IPS-20b (cell line): ENCODE results near the gene DAB1.

Source experiments
- H3K27ac ChIP-seq: one replicate; pipeline ENCODE4 v1.5.1; 2013; ENCODE audit warnings: low read length
- H3K27me3 ChIP-seq: 2 replicates; pipeline ENCODE4 v1.6.1; 2013; ENCODE audit warnings: mild to moderate bottlenecking, low read length, inconsistent platforms; ENCODE audit not compliant: insufficient read depth
- H3K36me3 ChIP-seq: 2 replicates; pipeline ENCODE4 v1.6.1; 2013; ENCODE audit warnings: low read depth, mild to moderate bottlenecking, inconsistent platforms, low read length, moderate library complexity; ENCODE audit not compliant: insufficient read depth
- H3K4me1 ChIP-seq: 2 replicates; pipeline ENCODE4 v1.6.1; 2013; ENCODE audit warnings: mild to moderate bottlenecking, control low read depth, inconsistent platforms, low read length, moderate library complexity; ENCODE audit not compliant: insufficient read depth
- H3K4me3 ChIP-seq: 2 replicates; pipeline ENCODE4 v1.5.1; 2013; ENCODE audit warnings: mild to moderate bottlenecking, low read length, inconsistent platforms
- H3K9ac ChIP-seq: 2 replicates; pipeline ENCODE4 v1.6.1; 2013; ENCODE audit warnings: low read depth, mild to moderate bottlenecking, inconsistent platforms, low read length, moderate library complexity
- H3K9me3 ChIP-seq: 2 replicates; pipeline ENCODE4 v1.6.1; 2013; ENCODE audit warnings: mild to moderate bottlenecking, low read depth, low read length, inconsistent platforms; ENCODE audit not compliant: insufficient read depth

The DAB1 gene

GRCh38 chr1:57311411-57311810, 112.4 kb downstream of the DAB1 start:
- Histone ChIP-seq H3K27ac (no peak overlapping the region), H3K4me1 (no peaks in the 10 kb centered on the region), H3K27me3 (no peaks in the 10 kb centered on the region), H3K9me3 (no peaks in the 10 kb centered on the region), H3K9ac (no peak overlapping the region), H3K36me3 (no peaks in the 10 kb centered on the region), H3K4me3 (no peak overlapping the region)

DNA sequence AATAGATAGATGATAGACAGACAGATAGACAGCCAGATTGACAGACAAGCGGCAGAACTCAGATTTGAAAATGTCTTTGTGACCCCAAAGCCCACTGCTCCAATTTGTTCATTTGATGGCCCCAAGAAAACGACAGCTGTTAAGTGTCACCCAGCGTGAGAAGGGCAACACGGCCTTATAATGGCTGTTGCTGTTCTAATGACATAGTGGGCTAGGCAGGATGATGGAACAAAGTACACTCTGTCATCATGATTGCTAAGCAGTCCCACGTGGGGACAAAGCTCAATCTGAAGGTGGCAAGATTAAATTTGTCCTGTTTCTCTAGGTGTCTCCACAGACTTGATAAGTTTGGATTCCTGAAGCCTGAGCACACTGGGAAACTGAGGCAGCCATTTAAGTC, 112.9 kb downstream of the DAB1 start:
- H3K27me3 ChIP-seq, result no peaks in the 10 kb centered on the region
- no peaks in the 10 kb centered on the region for H3K4me1 ChIP-seq
- no peak overlapping the region for H3K27ac ChIP-seq

DNA sequence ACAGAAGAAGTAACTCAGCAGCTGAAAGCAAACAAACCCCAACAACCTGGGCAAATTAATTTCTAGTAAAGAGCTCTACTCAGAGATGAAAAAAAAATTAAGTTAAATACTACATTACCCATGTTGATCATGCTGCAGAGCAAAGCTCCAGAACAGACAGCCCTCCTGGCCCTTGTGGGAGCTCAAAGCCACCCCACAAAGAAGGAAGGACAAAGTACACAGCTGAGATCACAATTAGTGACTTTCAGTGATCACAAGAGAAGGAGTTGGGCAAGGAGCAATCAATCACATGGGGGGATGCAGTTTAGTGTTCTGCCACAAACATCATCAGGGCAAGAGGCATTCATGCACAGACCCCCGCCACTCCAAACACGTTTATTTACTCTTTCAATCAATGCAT, 114.2 kb downstream of the DAB1 start:
- no peaks in the 10 kb centered on the region for H3K36me3 ChIP-seq
- no peaks in the 10 kb centered on the region for H3K9me3 ChIP-seq
- no peak overlapping the region for H3K9ac ChIP-seq
- H3K4me3 ChIP-seq, result no peak overlapping the region
- no peaks in the 10 kb centered on the region for H3K27me3 ChIP-seq
- no peak overlapping the region for H3K27ac ChIP-seq
- H3K4me1 ChIP-seq, result peaks cover under 1% of the 10 kb centered on the region; the same call in 1 of the 2 replicates

More for the DNA sequence above, 112.9 kb downstream of the DAB1 start:
- H3K9me3 ChIP-seq, result no peaks in the 10 kb centered on the region
- H3K4me3 ChIP-seq, result no peak overlapping the region
- no peak overlapping the region for H3K9ac ChIP-seq
- no peaks in the 10 kb centered on the region for H3K36me3 ChIP-seq

DNA sequence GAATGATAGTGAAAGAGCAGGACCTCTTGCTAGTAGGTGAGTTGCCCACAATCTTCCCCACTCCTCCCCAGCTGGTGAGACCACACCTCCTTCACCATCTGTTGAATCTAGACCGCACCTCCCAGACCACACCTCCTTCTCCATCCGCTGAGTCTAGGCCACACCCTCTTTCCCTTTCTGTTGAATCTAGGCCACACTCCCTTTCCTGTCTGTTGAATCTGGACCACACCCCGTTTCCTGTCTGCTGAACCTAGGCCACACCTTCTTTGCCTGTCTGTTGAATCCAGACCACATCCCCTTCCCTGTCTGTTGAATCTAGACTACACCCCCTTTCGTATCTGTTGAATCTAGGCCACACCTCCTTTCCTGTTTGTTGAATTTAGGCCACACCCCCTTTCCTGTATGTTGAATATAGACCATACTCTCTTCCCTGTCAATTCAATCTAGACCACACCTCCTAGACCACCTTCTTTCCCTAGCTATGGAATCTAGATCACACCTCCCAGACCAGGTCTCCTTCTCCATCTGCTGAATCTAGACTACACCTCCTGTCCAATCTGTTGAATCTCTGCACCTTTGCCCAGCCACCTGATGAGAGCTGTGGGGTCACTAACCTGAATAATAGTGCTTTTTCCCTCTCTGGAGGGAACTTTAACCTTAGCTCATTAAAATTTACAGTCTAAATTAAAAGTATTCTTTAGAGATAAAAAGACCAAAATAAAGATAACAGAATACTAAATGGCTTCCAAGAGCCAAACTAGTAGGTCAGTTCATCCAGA, 116.3 kb downstream of the DAB1 start:
- H3K36me3 ChIP-seq, result no peaks in the 10 kb centered on the region
- no peak overlapping the region for H3K27ac ChIP-seq
- H3K9me3 ChIP-seq, result no peaks in the 10 kb centered on the region
- no peak overlapping the region for H3K4me3 ChIP-seq
- H3K4me1 ChIP-seq, result peaks cover 13% of the 10 kb centered on the region; the same call in 1 of the 2 replicates
- H3K9ac ChIP-seq, result no peak overlapping the region
- no peaks in the 10 kb centered on the region for H3K27me3 ChIP-seq

DNA sequence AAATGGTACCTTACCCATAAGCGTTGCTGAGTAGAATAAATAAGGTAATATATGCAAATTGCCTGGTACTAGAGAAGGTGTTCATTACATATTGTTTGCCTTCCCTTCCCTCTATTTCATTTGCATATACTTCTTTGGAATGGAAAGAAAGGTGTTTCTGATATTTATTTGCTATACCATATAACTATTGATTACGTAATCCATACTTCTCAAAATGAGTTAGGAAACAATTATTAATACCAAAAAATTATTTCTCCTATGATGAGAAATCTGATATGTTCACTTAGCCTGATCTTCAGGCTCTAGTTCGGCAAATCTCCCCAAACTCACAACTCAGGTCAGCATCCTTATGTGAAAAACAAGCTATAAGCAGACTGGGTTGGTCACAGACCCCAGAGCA, 119.3 kb downstream of the DAB1 start:
- H3K9me3 ChIP-seq, result no peaks in the 10 kb centered on the region
- H3K27me3 ChIP-seq, result no peaks in the 10 kb centered on the region
- H3K36me3 ChIP-seq, result no peaks in the 10 kb centered on the region
- H3K27ac ChIP-seq, result no peak overlapping the region
- H3K4me3 ChIP-seq, result no peak overlapping the region
- H3K4me1 ChIP-seq, result peaks cover 17% of the 10 kb centered on the region; the same call in 1 of the 2 replicates
- H3K9ac ChIP-seq, result no peak overlapping the region

GRCh38 chr1:57302812-57303596, 120.9 kb downstream of the DAB1 start:
- Histone ChIP-seq H3K9ac (no peak overlapping the region), H3K27ac (no peak overlapping the region), H3K27me3 (no peaks in the 10 kb centered on the region), H3K4me1 (peaks cover 17% of the 10 kb centered on the region; the same call in 1 of the 2 replicates), H3K36me3 (no peaks in the 10 kb centered on the region), H3K9me3 (no peaks in the 10 kb centered on the region), H3K4me3 (no peak overlapping the region)

GRCh38 chr1:57300186-57300585, 123.7 kb downstream of the DAB1 start:
- Histone ChIP-seq H3K36me3 (no peaks in the 10 kb centered on the region), H3K4me1 (peaks cover 17% of the 10 kb centered on the region; the same call in 1 of the 2 replicates), H3K27me3 (no peaks in the 10 kb centered on the region), H3K27ac (no peak overlapping the region), H3K9ac (no peak overlapping the region), H3K4me3 (no peak overlapping the region), H3K9me3 (no peaks in the 10 kb centered on the region)

- Histone ChIP-seq H3K4me3 (no peak overlapping the region), H3K9ac (no peak overlapping the region), H3K36me3 (no peaks in the 10 kb centered on the region), H3K27me3 (no peaks in the 10 kb centered on the region), H3K27ac (no peak overlapping the region), H3K4me1 (0 out of 2 replicates have a peak, but pooled peaks cover 4% of the 10 kb centered on the region), H3K9me3 (no peaks in the 10 kb centered on the region)
Measured at GRCh38 chr1:57296726-57297250, 127.1 kb downstream of the DAB1 start.

- H3K27me3 ChIP-seq, result no peaks in the 10 kb centered on the region
- H3K9me3 ChIP-seq, result no peaks in the 10 kb centered on the region
- no peak overlapping the region for H3K9ac ChIP-seq
- H3K4me1 ChIP-seq, result 0 out of 2 replicates have a peak, but pooled peaks cover 3% of the 10 kb centered on the region
- H3K4me3 ChIP-seq, result no peak overlapping the region
- no peak overlapping the region for H3K27ac ChIP-seq
- H3K36me3 ChIP-seq, result no peaks in the 10 kb centered on the region
Measured at GRCh38 chr1:57295326-57295725, 128.5 kb downstream of the DAB1 start.

GRCh38 chr1:57294177-57294576, 129.7 kb downstream of the DAB1 start:
- Histone ChIP-seq H3K27me3 (no peaks in the 10 kb centered on the region), H3K4me3 (no peak overlapping the region), H3K27ac (no peak overlapping the region), H3K36me3 (no peaks in the 10 kb centered on the region), H3K9me3 (no peaks in the 10 kb centered on the region), H3K4me1 (no peaks in the 10 kb centered on the region), H3K9ac (no peak overlapping the region)

DNA sequence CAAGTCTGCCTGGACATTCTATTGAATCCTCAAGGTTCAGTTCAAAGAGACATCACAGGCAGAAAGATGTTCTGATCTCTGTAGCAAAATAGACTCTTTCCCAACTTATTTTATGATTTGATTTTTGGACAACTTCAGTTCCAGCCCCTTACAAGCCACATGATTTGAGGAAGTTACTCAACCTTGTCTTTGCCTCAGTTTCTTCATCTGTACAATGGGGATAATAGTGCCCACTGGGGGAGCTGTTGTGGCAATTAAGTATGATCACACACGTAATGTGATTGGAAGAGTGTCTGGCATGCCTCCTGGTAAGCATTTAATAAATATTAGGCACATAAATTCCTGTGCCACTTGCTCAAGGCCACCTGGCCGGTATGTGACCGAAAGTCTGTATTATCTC, 130.6 kb downstream of the DAB1 start:
- H3K4me1 ChIP-seq, result no peaks in the 10 kb centered on the region
- no peak overlapping the region for H3K27ac ChIP-seq
- no peak overlapping the region for H3K4me3 ChIP-seq
- H3K27me3 ChIP-seq, result no peaks in the 10 kb centered on the region
- H3K9me3 ChIP-seq, result no peaks in the 10 kb centered on the region
- H3K36me3 ChIP-seq, result no peaks in the 10 kb centered on the region
- H3K9ac ChIP-seq, result no peak overlapping the region
